NCI-H2081 (cell line): Measurements from ENCODE around the gene USH1C.

Source experiments
- DNase-seq, 2 experiments: peaks; one replicate each; lab custom pipeline; 2025; lab: John Stamatoyannopoulos, UW

The USH1C gene

DNA sequence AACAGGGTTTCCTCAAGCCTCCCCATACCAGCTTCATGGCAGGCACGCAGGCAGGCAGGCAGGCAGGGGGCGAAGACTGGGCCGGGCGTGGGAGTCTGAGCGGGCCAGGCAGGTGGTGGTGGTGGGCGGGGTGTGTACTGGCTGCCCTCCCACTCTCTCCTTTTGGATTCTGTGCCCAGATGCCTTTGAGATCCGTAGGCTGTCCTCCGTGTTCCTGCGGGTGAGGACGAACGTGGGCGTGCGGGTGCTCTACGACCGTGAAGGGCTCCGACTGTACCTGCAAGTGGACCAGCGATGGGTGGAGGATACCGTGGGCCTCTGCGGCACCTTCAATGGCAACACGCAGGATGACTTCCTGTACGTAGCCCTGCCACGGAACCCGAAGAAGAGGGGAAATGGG is 25.8 kb upstream of the USH1C start:
- DNase-seq, result no peak

DNA sequence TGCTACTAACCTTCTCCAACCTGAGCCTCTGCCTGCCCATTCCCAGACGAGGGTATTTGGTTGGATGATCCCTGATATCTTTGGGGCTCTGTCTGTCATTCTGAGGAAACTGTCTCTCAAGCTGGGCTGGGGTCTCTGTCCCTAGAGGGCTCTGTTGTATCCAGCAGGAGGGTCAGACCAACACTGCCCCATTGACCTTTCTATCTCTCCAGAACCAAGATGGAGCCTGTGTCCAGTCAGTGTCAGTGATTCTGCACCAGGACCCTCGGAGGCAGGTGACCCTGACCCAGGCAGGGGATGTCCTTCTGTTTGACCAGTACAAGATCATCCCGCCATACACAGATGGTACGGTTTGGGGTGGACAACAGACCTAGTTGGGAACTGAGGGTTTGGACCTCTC is 24.7 kb upstream of the USH1C start:
- no peak for DNase-seq

DNA sequence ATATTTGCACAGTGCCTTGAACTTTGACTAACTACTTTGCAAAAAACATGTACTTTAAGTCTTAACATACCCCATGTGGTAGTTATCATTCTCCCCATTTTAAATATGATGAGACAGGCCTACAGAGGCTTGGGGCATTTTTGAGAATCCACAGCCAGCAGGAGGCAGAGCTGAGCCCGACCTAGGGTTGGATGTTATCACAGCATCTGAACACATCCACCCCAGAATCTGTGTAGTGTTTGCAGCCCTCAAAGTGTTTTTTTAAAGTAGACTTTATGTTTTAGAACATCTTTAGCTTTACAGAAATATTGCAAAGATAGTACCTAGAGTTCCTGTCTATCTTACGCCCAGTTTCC is 20.4 kb upstream of the USH1C start:
- DNase-seq, result no peak

DNA sequence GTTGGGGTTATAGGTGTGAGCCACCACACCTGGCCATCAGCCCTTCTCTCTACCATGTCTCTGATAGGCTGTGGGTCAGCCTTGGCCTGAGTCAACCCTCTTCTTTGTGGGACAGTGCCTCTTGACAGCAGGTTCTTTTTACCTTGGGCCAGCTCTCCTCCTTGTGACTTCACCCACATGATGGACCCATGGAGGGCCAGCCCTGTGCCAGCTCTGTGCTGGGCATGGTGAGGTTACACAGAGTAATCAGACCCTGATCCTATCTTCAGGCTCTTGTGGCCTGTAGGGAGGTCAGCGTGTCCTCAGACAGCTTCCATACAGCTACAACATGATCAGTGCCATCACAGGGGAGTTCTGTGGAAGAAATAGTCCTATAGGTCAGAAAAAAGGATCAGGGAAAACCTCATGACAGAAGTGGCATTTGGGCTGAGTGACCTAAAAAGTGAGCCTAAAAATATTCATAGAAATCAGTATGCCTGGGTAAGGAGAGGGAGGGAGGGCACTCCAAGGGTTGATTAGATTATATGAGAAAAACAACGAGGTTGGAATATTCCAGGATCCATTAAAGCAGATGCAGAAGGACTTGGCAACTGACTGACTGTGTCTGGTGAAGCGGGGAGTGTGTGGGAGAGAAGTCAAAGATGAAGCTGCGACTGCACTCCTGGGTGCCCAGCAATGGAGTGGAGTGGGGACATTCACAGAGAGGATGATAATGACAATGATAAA is 19.9 kb upstream of the USH1C start:
- no peak for DNase-seq

DNA sequence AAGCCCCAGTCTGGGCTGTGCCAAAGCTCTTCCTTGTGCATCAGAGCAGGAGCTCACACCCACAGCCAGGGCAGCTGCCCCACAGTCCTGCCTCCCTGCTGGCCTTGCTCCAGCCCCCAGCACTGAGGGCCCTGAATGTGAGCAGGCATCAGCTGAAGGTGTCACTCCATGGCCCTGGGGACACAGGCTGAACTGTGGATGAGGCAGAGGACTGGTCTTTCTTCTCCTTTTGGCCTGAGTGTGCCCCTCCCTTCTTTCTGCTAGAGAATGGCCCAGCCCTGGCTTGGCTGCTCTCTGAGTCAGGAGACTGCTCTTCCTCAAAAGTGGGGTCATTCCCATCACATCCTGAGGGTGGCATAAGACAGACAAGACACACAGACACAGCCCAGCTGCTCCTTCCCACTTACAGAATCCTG is 19.0 kb upstream of the USH1C start:
- no peak for DNase-seq

DNA sequence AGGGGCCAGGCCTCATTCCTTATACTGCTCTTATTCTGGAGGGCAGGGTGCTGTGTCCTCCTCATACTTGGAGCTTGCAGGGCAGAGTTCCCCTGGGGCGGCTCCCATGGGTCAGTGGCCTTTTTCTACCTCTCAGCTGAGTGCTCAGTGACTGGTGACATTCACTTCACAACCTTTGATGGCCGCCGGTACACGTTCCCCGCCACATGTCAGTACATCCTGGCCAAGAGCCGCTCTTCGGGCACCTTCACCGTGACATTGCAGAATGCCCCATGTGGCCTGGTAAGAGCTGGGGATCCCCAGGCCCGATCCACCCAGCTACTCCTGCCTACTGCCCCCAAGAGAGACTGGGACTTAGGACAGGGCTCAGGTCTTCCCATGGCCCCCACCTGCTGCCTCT is 17.3 kb upstream of the USH1C start:
- DNase-seq, result no peak

DNA sequence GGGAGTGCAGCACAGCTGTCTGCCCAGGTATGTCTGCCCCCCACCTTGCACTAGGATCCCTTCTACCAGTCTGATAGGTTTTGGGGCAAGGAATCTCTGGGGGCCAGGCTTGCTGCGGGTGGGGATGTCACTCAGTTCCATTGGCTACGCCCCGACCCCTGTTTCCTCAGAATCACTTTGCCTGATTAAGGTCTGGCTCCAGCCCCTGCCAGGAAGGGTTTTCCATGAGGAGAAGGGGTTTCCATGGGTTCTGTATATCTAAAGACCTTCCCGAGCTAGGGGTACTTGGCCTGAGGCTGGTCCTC is 16.8 kb upstream of the USH1C start:
- DNase-seq, result no peak

DNA sequence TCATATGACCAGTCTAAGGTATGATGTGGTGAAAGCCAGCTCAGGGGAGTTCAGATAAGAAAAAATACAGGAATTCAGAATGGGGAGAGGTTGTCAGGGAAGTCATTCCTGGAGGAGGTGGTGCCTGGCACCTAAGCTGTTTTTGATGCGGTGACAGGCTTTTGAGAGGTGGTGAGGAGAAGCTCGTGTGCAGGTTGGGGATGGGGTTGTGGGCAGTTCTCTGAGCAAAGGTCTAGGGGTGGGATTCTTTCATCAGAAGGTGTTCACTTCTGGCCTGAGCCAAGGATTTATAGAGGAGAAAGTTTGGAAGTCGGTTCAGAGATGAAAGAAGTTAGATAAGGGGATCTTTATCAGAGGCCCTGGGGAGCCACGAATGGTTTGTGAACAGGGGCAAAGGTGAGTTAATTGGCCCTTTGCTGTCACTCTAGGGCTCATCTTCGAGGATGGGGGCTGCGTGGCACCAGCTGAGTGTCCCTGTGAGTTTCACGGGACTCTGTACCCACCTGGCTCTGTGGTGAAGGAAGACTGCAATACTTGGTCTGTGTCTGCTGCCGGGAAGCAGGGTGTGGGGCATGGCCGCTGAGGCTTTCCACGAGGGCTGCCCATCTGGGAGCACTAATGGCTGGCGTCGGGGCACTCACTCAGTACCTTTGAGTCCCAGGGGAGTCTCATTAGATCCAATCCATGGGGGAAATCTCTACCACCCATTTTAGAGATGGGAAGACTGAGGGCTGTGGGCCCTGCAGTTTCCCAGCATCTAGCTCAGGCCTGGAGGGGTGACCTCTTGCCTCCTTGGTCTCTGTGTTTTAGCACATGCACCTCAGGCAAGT is 16.3 kb upstream of the USH1C start:
- no peak for DNase-seq

DNA sequence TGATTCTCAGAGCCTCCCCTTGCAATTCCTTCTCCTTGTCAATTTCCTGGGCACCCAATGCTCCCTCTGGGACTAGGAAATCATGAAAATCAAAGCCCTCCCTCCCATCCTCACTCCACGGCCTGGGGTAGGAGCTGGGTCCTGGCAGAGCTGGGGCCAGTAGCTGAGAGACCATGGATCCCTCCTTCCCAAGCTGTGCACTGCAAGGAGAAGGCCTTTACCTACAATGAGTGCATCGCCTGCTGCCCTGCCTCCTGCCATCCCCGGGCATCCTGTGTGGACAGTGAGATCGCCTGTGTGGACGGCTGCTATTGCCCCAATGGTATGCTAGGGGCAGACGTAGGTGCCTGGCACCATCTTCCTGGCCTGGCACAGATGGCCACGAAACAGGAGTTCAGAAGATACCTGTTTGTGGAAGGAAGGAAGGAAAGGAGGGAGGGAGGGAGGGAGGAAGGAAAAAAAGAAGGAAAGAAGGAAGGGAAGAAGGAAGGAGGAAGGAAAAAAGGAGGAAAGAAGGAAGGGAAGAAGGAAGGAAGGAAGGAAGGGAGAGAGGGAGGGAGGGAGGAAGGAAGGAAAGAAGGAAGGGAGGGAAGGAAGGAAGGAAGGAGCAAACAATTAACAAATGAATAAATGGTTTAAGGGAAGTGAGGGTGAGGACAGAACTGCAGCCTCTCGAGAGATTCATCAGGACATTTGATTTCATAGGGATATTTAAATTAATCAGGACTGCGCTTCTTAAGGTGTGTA is 15.3 kb upstream of the USH1C start:
- DNase-seq, result no peak

DNA sequence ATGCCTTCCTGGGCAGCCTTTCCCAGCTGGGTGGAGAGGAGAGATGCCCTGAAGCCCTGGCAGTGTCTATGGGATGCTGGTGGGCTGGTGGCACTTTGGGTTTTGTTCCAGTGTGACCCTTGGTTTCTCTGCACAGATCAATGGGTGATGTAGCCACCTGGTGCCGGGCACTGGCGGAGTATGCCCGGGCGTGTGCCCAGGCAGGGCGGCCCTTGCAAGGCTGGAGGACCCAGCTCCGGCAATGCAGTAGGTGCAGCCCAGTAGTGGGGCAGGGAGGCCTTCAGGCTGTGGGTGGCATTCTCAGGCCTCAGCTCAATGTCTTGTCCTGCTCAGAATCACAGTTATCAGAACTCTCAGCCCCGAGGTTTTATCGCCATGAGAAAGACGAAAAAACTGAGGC is 14.7 kb upstream of the USH1C start:
- DNase-seq, result no peak

DNA sequence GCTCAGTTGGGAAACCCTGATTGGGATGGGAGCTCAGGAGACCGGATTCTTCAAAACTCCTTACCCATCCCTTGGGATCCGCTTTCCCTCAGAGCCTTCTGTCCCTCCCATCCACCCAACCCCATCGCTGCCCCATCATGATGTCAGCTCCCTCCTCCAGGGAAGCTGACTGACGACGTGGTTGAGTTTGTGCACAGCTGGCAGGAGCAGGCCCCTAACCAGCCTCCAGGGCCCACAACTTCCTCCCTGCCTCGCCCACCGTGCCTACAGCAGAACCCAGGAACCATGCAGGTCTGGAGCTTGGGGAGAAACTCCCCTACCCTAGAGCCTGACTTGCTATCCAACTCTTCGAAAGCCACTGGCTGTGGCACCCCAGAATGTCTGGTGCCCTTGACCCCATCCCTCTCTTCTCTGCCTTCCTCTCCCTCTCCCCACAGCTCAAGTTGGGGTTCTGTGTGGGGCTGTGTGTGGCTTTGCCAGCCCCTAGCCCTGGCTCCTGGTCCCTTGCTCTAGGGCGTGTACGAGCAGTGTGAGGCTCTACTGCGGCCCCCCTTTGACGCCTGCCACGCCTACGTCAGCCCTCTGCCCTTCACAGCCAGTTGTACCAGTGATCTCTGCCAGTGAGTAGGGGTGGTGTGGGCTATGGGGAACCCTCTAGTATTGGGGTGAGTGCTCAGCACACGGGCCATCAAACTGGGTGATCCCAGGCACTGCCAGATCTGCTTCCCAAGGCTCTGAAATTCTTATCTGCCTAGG is 14.0 kb upstream of the USH1C start:
- DNase-seq, result no peak

DNA sequence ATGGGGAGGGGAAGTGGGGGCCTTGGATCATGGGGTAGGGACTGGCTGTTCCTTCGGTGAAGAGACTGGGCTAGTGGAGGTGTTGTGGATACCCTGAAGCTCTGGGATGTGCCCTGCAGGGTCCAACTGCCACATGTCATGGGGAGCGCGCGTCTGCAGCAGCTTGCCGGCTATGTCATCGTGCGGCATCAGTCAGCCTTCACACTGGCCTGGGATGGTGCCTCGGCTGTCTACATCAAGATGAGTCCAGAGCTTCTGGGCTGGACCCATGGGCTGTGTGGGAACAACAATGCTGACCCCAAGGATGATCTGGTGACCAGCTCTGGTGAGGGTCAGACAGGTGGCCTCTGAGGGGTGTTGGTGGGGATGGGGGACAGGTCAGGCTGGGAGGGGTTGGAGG is 12.8 kb upstream of the USH1C start:
- DNase-seq, result no peak

DNA sequence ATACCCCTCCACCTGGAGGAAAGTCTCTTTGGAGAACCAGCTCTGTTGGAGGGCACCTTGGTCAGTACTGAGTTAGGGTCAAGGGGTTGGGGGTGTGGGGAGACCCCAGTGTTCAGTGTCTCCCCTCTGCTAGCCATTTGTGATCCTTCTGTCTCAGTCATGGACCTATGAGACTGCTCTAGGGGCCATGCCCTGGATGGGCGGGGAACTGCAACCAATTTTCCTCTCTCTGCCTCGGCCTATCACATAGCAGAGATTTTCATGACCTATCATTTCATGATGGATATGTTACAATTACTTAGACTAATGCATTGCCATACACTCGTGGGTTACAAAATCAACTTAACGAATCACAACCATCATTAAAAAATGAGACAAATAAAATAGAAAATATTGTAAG is 10.3 kb upstream of the USH1C start:
- DNase-seq, result no peak

DNA sequence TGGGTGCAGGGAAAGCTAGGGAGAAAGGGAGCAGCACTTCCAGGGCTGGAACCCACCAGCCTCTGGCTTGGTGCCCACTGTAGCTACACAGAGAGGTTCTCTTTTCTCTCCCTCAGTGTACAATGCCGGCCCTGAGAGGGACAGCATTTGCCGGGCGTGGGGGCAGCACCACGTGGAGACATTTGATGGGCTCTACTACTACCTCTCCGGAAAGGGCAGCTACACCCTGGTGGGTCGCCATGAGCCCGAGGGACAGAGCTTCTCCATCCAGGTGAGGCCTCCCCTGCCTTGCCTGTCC is 9.0 kb upstream of the USH1C start:
- DNase-seq, result no peak

DNA sequence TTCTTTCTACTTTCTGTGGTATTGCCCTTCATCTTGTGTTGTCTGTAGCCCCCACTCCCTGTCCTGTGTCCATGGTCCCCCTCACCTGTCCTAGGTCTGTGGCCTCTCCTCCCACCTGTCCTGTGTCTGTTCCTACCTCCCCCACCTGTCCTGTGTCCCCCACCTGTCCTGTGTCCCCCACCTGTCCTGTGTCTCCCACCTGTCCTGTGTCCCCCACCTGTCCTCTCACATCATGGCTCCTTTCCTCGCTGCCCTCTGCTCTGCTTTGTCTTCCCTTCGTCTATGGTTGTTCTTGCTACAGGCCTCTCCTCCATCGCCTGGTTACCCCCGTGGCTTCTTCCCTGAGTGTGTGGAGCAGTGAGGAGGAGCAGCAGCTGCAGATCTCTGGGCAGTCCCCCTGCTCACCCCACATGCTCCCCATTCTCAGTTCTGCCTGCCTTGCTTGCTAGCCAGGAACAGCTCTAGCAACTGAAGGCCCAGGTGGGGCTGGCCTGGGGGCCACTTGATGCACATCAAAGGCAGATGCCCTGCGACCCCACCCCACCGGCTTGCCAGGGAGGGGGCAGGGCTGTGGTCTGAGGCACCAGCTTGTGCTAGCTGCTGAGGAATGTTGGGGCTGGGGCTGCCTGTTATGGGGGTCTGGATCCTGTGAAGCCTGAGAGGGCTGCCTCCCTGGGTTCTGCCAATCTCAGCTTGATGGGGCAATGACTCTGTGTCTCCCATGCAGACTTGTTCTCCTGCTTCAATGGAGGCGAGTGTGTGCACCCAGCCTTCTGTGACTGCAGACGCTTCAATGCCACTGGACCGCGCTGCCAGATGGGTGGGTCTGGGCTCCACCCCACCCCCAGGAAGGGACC is 8.4 kb upstream of the USH1C start:
- no peak for DNase-seq

DNA sequence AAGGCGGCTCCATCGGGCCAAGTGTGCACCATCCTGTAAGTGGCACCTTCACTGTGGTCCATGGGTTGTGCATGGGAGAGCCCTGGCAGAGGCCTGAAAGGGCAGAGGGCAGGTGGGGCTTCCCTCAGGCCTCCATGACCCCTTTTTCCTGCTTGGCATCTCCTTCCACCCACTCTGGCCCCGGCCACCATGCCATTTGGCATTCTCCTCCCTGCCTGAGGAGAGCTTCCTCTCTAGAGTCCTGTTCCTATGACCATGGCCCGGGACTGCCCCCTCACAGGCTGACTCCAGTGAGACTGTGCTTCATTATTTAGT is 7.8 kb upstream of the USH1C start:
- DNase-seq, result no peak

DNA sequence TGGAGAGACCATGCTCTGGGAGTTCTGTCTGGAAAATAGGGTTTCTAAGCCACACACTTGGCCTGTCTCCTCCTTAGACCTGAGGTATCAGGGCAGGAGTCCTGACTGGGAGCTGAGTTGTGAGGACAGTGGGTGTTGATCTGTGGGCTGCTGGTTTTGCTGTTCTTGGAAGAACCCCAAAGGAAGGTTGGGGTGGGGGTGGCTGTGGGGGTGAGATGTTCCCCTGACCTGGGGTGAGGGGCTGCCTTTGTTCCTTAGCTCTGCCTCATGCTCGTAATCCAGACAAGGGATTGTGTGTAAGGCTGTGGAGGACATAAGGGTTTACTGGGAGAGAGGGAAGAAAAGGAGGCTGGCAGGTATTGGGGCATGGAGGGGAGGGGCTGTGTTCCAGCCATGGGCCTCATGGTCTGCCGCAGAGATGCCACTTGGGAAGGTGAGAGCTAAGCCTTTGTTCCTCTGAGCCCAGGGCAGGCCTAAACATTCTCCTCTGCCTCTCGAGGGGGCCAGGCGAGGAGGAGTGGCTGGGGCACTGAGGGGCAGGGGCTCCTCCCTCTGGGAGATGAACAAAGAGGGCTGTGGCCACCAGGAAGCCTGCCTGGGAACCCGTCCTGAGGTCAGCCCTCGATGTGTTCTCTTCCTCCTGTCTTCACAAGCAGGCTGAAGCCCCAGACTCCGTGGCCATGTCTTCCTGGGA is 7.3 kb upstream of the USH1C start:
- no peak for DNase-seq

DNA sequence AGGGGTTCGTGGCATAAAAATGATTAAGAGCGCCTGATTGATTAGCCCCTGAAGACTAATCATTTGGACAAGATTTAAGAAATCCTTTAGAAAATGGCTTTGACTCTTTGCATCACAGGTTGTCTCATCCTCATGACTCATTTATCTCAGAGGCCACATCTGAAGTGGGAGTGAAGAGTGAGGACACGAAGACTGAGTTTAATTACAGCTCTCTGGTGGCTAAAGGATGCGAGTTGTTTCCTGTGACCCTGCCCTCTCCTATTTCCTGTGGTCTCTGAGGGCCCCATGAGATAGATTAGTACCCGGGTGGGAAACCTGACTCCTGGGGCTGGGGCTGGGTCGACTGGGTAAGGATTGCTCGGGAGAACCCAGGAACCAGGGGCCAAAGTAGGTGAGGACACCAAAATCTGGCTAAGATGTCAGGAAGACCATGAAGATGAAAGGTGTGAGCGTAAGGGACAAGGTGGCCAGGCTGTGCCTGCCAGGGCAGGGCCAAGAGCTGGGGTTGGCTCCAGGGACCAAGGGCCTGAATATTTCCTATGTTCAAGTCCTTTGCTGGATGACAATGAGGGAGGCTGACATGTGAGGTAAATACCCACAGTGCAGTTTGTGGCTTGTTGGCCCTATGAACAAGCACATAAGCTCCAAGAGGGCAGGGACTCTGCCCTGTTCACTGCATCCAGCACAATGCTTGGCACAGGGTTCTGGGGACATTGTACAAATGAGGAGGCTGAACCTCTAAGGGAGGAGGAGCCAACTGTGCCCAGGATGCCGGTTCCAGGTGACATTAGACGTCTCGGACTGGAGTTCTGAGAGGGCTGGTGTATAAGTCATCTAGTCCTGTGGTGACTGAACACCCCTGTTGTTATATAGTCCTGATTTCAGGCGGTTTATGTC is 6.5 kb upstream of the USH1C start:
- no peak for DNase-seq

DNA sequence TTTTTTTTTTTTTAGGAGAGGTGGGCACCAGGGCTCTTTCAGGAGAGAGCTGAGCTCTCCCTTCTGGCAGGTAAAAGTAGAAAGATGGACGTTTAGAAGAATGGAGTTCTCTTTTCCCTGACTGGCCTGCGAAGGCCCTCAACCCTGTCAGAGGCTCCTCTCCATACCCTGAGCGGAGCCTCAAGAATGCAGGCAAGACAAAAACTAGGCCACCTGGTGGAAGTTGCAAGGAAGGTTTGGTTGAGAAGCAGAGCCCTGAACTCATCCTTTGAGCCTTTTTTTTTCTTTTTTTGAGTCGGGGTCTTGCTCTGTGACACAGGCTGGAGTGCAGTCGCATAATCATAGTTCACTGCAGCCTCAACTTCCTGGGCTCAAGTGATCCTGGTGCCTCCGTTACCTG is 4.2 kb upstream of the USH1C start:
- DNase-seq, result no peak

DNA sequence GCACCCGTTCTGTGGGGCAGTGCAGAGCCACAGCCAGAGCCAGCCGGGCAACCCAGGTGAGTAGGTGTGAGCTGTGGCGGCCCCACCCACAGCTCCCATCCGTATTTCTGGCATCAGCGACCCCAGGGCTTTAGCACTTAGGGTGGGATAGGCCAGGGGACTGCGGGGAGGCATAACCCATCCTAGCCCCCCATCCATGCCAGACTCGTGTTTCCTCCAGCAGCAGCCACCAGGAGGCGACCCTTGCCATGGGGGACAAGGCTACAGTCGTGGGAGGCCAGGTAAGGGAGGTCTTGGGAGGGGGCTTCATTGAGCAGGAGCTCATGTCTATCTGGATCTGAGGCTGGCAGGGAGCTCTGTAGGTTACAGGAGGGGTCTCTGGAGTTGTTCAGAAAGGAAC is 3.7 kb upstream of the USH1C start:
- DNase-seq, result no peak
